Measurements from ENCODE around the gene CST3.
"Not testable (repeated sequence)": the region's sequence is repeated elsewhere in the genome, so short reads cannot be mapped to it uniquely, and the experiment has no call there.

Gene CST3

GRCh38 chr20:23643659-23644058, 5.9 kb upstream of the CST3 start:
- H3K4me3 ChIP-seq (ENCODE audit: low read length in 2 of 2) = no peak overlapping the region
- H3K27ac ChIP-seq (ENCODE audit: low read length) = no peak overlapping the region
- H3K9me3 ChIP-seq (ENCODE audit: control insufficient read depth in 2 of 2, low read length in 2 of 2) = no peaks in the 10 kb centered on the region
- no peaks in the 10 kb centered on the region for H3K36me3 ChIP-seq (ENCODE audit: control insufficient read depth in 2 of 2, insufficient read depth in 2 of 2, low read length in 2 of 2)
- peaks cover 13% of the 10 kb centered on the region for H3K4me1 ChIP-seq (ENCODE audit: control insufficient read depth, insufficient read depth, low read length)
- H3K9ac ChIP-seq (ENCODE audit: low read length in 2 of 2) = no peak overlapping the region
- H3K27me3 ChIP-seq (ENCODE audit: control insufficient read depth in 1 of 2, insufficient read depth in 2 of 2, low read length in 2 of 2) = no peaks in the 10 kb centered on the region

- Histone ChIP-seq H3K27ac (ENCODE audit: low read length) (peak overlapping the region; percentile 60), H3K4me3 (ENCODE audit: low read length in 2 of 2) (peak overlapping the region in 1 of 2 donors; percentile 15), H3K27me3 (ENCODE audit: control insufficient read depth in 1 of 2, insufficient read depth in 2 of 2, low read length in 2 of 2) (no peaks in the 10 kb centered on the region), H3K9ac (ENCODE audit: low read length in 2 of 2) (no peak overlapping the region), H3K36me3 (ENCODE audit: control insufficient read depth in 2 of 2, insufficient read depth in 2 of 2, low read length in 2 of 2) (no peaks in the 10 kb centered on the region), H3K9me3 (ENCODE audit: control insufficient read depth in 2 of 2, low read length in 2 of 2) (no peaks in the 10 kb centered on the region), H3K4me1 (ENCODE audit: control insufficient read depth, insufficient read depth, low read length) (peaks cover 13% of the 10 kb centered on the region)
These were observed 4.4 kb upstream of the CST3 start for GRCh38 chr20:23641936-23642751.

- no peaks in the 10 kb centered on the region for H3K27me3 ChIP-seq (ENCODE audit: control insufficient read depth in 1 of 2, insufficient read depth in 2 of 2, low read length in 2 of 2)
- no peaks in the 10 kb centered on the region for H3K9me3 ChIP-seq (ENCODE audit: control insufficient read depth in 2 of 2, low read length in 2 of 2)
- no peak overlapping the region for H3K4me3 ChIP-seq (ENCODE audit: low read length in 2 of 2)
- no peak overlapping the region for H3K9ac ChIP-seq (ENCODE audit: low read length in 2 of 2)
- peak overlapping the region; percentile 60 for H3K27ac ChIP-seq (ENCODE audit: low read length)
- no peaks in the 10 kb centered on the region for H3K36me3 ChIP-seq (ENCODE audit: control insufficient read depth in 2 of 2, insufficient read depth in 2 of 2, low read length in 2 of 2)
- peaks cover 23% of the 10 kb centered on the region for H3K4me1 ChIP-seq (ENCODE audit: control insufficient read depth, insufficient read depth, low read length)
These were observed 3.2 kb upstream of the CST3 start for GRCh38 chr20:23640671-23641667.

- Histone ChIP-seq H3K27me3 (ENCODE audit: control insufficient read depth in 1 of 2, insufficient read depth in 2 of 2, low read length in 2 of 2) (no peaks in the 10 kb centered on the region), H3K36me3 (ENCODE audit: control insufficient read depth in 2 of 2, insufficient read depth in 2 of 2, low read length in 2 of 2) (no peaks in the 10 kb centered on the region), H3K9me3 (ENCODE audit: control insufficient read depth in 2 of 2, low read length in 2 of 2) (no peaks in the 10 kb centered on the region), H3K27ac (ENCODE audit: low read length) (peak overlapping the region; percentile 60), H3K4me1 (ENCODE audit: control insufficient read depth, insufficient read depth, low read length) (peaks cover 28% of the 10 kb centered on the region), H3K4me3 (ENCODE audit: low read length in 2 of 2) (no peak overlapping the region), H3K9ac (ENCODE audit: low read length in 2 of 2) (no peak overlapping the region)
These were observed 2.4 kb upstream of the CST3 start for GRCh38 chr20:23640018-23640601.

- H3K36me3 ChIP-seq (ENCODE audit: control insufficient read depth in 2 of 2, insufficient read depth in 2 of 2, low read length in 2 of 2) = peaks cover 5% of the 10 kb centered on the region in 2 donors
- H3K4me3 ChIP-seq (ENCODE audit: low read length in 2 of 2) = no peak overlapping the region
- H3K9ac ChIP-seq (ENCODE audit: low read length in 2 of 2) = no peak overlapping the region
- H3K9me3 ChIP-seq (ENCODE audit: control insufficient read depth in 2 of 2, low read length in 2 of 2) = no peaks in the 10 kb centered on the region
- no peaks in the 10 kb centered on the region for H3K27me3 ChIP-seq (ENCODE audit: control insufficient read depth in 1 of 2, insufficient read depth in 2 of 2, low read length in 2 of 2)
- no peak overlapping the region for H3K27ac ChIP-seq (ENCODE audit: low read length)
- peaks cover 34% of the 10 kb centered on the region for H3K4me1 ChIP-seq (ENCODE audit: control insufficient read depth, insufficient read depth, low read length)
These were observed 1.8 kb upstream of the CST3 start for GRCh38 chr20:23639490-23639958.

- H3K27me3 ChIP-seq (ENCODE audit: control insufficient read depth in 1 of 2, insufficient read depth in 2 of 2, low read length in 2 of 2) = no peaks in the 10 kb centered on the region
- H3K9me3 ChIP-seq (ENCODE audit: control insufficient read depth in 2 of 2, low read length in 2 of 2) = no peaks in the 10 kb centered on the region
- peaks cover 40% of the 10 kb centered on the region for H3K4me1 ChIP-seq (ENCODE audit: control insufficient read depth, insufficient read depth, low read length)
- no peak overlapping the region for H3K27ac ChIP-seq (ENCODE audit: low read length)
- H3K36me3 ChIP-seq (ENCODE audit: control insufficient read depth in 2 of 2, insufficient read depth in 2 of 2, low read length in 2 of 2) = peaks cover 7 to 9% of the 10 kb centered on the region in 2 donors
- no peak overlapping the region for H3K9ac ChIP-seq (ENCODE audit: low read length in 2 of 2)
- no peak overlapping the region for H3K4me3 ChIP-seq (ENCODE audit: low read length in 2 of 2)
These were observed 554 bp upstream of the CST3 start for GRCh38 chr20:23638309-23638708.

- Histone ChIP-seq H3K9me3 (ENCODE audit: control insufficient read depth in 2 of 2, low read length in 2 of 2) (no peaks in the 10 kb centered on the region), H3K27me3 (ENCODE audit: control insufficient read depth in 1 of 2, insufficient read depth in 2 of 2, low read length in 2 of 2) (no peaks in the 10 kb centered on the region), H3K4me3 (ENCODE audit: low read length in 2 of 2) (peak overlapping the region; percentile 85 to 90), H3K36me3 (ENCODE audit: control insufficient read depth in 2 of 2, insufficient read depth in 2 of 2, low read length in 2 of 2) (peaks cover 12 to 13% of the 10 kb centered on the region in 2 donors), H3K4me1 (ENCODE audit: control insufficient read depth, insufficient read depth, low read length) (peaks cover 33% of the 10 kb centered on the region), H3K27ac (ENCODE audit: low read length) (peak overlapping the region; percentile 85), H3K9ac (ENCODE audit: low read length in 2 of 2) (peak overlapping the region; percentile 75 to 93)
These were observed 860 bp downstream of the CST3 start for GRCh38 chr20:23636908-23637281.

- Histone ChIP-seq H3K9me3 (ENCODE audit: control insufficient read depth in 2 of 2, low read length in 2 of 2) (no peaks in the 10 kb centered on the region), H3K4me3 (ENCODE audit: low read length in 2 of 2) (peak overlapping the region; percentile 85 to 90), H3K4me1 (ENCODE audit: control insufficient read depth, insufficient read depth, low read length) (peaks cover 29% of the 10 kb centered on the region), H3K27ac (ENCODE audit: low read length) (peak overlapping the region; percentile 85), H3K9ac (ENCODE audit: low read length in 2 of 2) (peak overlapping the region; percentile 75 to 93), H3K27me3 (ENCODE audit: control insufficient read depth in 1 of 2, insufficient read depth in 2 of 2, low read length in 2 of 2) (no peaks in the 10 kb centered on the region), H3K36me3 (ENCODE audit: control insufficient read depth in 2 of 2, insufficient read depth in 2 of 2, low read length in 2 of 2) (peaks cover 12 to 14% of the 10 kb centered on the region in 2 donors)
These were observed 1.4 kb downstream of the CST3 start for GRCh38 chr20:23636182-23636907.

GRCh38 chr20:23635768-23636090, 2.0 kb downstream of the CST3 start:
- H3K27ac ChIP-seq (ENCODE audit: low read length) = peak overlapping the region; percentile 85
- peak overlapping the region; percentile 85 to 90 for H3K4me3 ChIP-seq (ENCODE audit: low read length in 2 of 2)

More at GRCh38 chr20:23635768-23636090, 2.0 kb downstream of the CST3 start:
- H3K36me3 ChIP-seq (ENCODE audit: control insufficient read depth in 2 of 2, insufficient read depth in 2 of 2, low read length in 2 of 2) = peaks cover 12 to 14% of the 10 kb centered on the region in 2 donors
- not testable (repeated sequence) for H3K27me3 ChIP-seq (ENCODE audit: control insufficient read depth in 1 of 2, insufficient read depth in 2 of 2, low read length in 2 of 2); H3K9ac ChIP-seq (ENCODE audit: low read length in 2 of 2); H3K9me3 ChIP-seq (ENCODE audit: control insufficient read depth in 2 of 2, low read length in 2 of 2)
- H3K4me1 ChIP-seq (ENCODE audit: control insufficient read depth, insufficient read depth, low read length) = peaks cover 28% of the 10 kb centered on the region
